ENCODE data around the gene OTULINL.
A peak's percentile ranks its signal among the peaks of the same experiment; 100 is the strongest.

Gene OTULINL

GRCh38 chr5:14627270-14627669 is 45.7 kb downstream of the OTULINL start:
- POLR2A ChIA-PET, result no interaction called here
- CTCF ChIA-PET, result no interaction called here

GRCh38 chr5:14628346-14628745 is 46.8 kb downstream of the OTULINL start:
- ChIA-PET POLR2A (no interaction called here), CTCF (interaction anchor here (1.2 to 1.4 kb wide), 2 partner anchors 13 to 20 kb away, joined by 3 to 14 read pairs; no protein-coding TSS in a partner anchor)
- DNase-seq (ENCODE audit: extremely low spot score), result peak; percentile 41
- no peak for TF ChIP-seq CTCF (IDR thresholded peaks at IDR 0.05; ENCODE audit: control extremely low read depth, extremely low read depth, low read depth, missing control alignments)

More at GRCh38 chr5:14627270-14627669, 45.7 kb downstream of the OTULINL start:
- no peak for DNase-seq (ENCODE audit: extremely low spot score)
- no peak for TF ChIP-seq CTCF (IDR thresholded peaks at IDR 0.05; ENCODE audit: control extremely low read depth, extremely low read depth, low read depth, missing control alignments)

- POLR2A ChIA-PET, result no interaction called here
- TF ChIP-seq CTCF (IDR thresholded peaks at IDR 0.05; ENCODE audit: control extremely low read depth, extremely low read depth, low read depth, missing control alignments), result no peak
- no peak for DNase-seq (ENCODE audit: extremely low spot score)
- CTCF ChIA-PET, result interaction anchor here (1.6 kb wide), 1 partner anchor 17 kb away, joined by 6 read pairs; no protein-coding TSS in a partner anchor
Observed at GRCh38 chr5:14630671-14631070, 49.1 kb downstream of the OTULINL start.

GRCh38 chr5:14635656-14636055 is 54.1 kb downstream of the OTULINL start:
- TF ChIP-seq CTCF (IDR thresholded peaks at IDR 0.05; ENCODE audit: control extremely low read depth, extremely low read depth, low read depth, missing control alignments), result no peak
- ChIA-PET CTCF (interaction anchor here (5.9 kb wide), 1 partner anchor 13 kb away, joined by 39 read pairs; no protein-coding TSS in a partner anchor), POLR2A (no interaction called here)
- no peak for DNase-seq (ENCODE audit: extremely low spot score)

GRCh38 chr5:14640765-14641164 is 59.2 kb downstream of the OTULINL start:
- CTCF ChIA-PET, result interaction anchor here (1.4 to 5.9 kb wide), 3 partner anchors 8 to 13 kb away, joined by 3 to 39 read pairs (median 3); no protein-coding TSS in a partner anchor
- POLR2A ChIA-PET, result no interaction called here
- DNase-seq (ENCODE audit: extremely low spot score), result no peak
- no peak for TF ChIP-seq CTCF (IDR thresholded peaks at IDR 0.05; ENCODE audit: control extremely low read depth, extremely low read depth, low read depth, missing control alignments)

- no peak for DNase-seq (ENCODE audit: extremely low spot score)
- ChIA-PET CTCF (interaction anchor here (1.0 to 7.6 kb wide), 4 partner anchors 12 to 293 kb away, joined by 3 to 80 read pairs (median 7); partner anchors contain the start of gene OTULIN), POLR2A (no interaction called here)
- no peak for TF ChIP-seq CTCF (IDR thresholded peaks at IDR 0.05; ENCODE audit: control extremely low read depth, extremely low read depth, low read depth, missing control alignments)
Observed at GRCh38 chr5:14644623-14645237, 63.1 kb downstream of the OTULINL start.
